Activated naive CD4-positive, alpha-beta T cell treated with anti-CD3 and anti-CD28 coated beads, Interleukin-2, amount 10 ng/mL, durations not matched to agents 7 days and 5 days (primary cell): Measurements from ENCODE around the gene KRT83.
"Not testable (repeated sequence)": the region's sequence is repeated elsewhere in the genome, so short reads cannot be mapped to it uniquely, and the experiment has no call there.

ENCODE experiments used
- CTCF ChIA-PET: fragments of 350-600 bp; sonication (Branson Sonifier 250); formaldehyde crosslinking; loops from one replicate; lab custom pipeline; 2021; ENCODE audit warnings: antibody characterized with exemption; lab: Charles Lee
- DNase-seq: peaks from one replicate; pipeline ENCODE4 v3.0.0-alpha.2; 2020
- H3K27ac Mint-ChIP-seq: one replicate; pipeline ENCODE4 v1.8.0; 2021; ENCODE audit warnings: mild to moderate bottlenecking, moderate library complexity, mixed read lengths
- H3K27me3 Mint-ChIP-seq: one replicate; pipeline ENCODE4 v1.8.0; 2021; ENCODE audit warnings: mild to moderate bottlenecking, mixed read lengths
- H3K36me3 Mint-ChIP-seq: one replicate; pipeline ENCODE4 v1.8.0; 2021; ENCODE audit warnings: mixed read lengths
- H3K4me1 Mint-ChIP-seq: one replicate; pipeline ENCODE4 v1.8.0; 2021; ENCODE audit warnings: mixed read lengths
- H3K4me3 Mint-ChIP-seq: one replicate; pipeline ENCODE4 v1.8.0; 2021; ENCODE audit warnings: mild to moderate bottlenecking, moderate library complexity, mixed read lengths
- H3K9me3 Mint-ChIP-seq: one replicate; pipeline ENCODE4 v1.8.0; 2021; ENCODE audit warnings: mixed read lengths

The KRT83 gene

GRCh38 chr12:52291267-52291935 is 29.8 kb downstream of the KRT83 start, which contains the start of gene KRT81:
KRT81 (minus strand) TSS chr12:52291534; CDS start chr12:52291465, 69 bp downstream.
- Mint-ChIP-seq H3K27me3 (peaks cover 42% of the 10 kb centered on the region), H3K9me3 (no peaks in the 10 kb centered on the region), H3K4me3 (no peak within 1 kb of the TSS), H3K27ac (no peak within 1 kb of the TSS), H3K36me3 (no peaks in the 10 kb centered on the region), H3K4me1 (peaks cover 17% of the 10 kb centered on the region)
- DNase-seq, result peak; percentile 11
- CTCF ChIA-PET, result no interaction called here

GRCh38 chr12:52290483-52291134 is 30.6 kb downstream of the KRT83 start:
- H3K4me1 Mint-ChIP-seq, result peaks cover 14% of the 10 kb centered on the region
- H3K9me3 Mint-ChIP-seq, H3K4me3 Mint-ChIP-seq, H3K27ac Mint-ChIP-seq, CTCF ChIA-PET, DNase-seq, H3K36me3 Mint-ChIP-seq: not testable (repeated sequence)
- peaks cover 35% of the 10 kb centered on the region for H3K27me3 Mint-ChIP-seq

- peaks cover 13% of the 10 kb centered on the region for H3K4me1 Mint-ChIP-seq
- DNase-seq, result peak; percentile 19
- CTCF ChIA-PET, result interaction anchor here (1.8 kb wide), 1 partner anchor 10 kb away, joined by 9 read pairs; no protein-coding TSS in a partner anchor
- H3K9me3 Mint-ChIP-seq, H3K36me3 Mint-ChIP-seq, H3K4me3 Mint-ChIP-seq: not testable (repeated sequence)
- peak overlapping the region; percentile 33 for H3K27ac Mint-ChIP-seq
- H3K27me3 Mint-ChIP-seq, result peaks cover 31% of the 10 kb centered on the region
Observed at GRCh38 chr12:52287816-52288805, 33.1 kb downstream of the KRT83 start.

- H3K36me3 Mint-ChIP-seq, H3K4me3 Mint-ChIP-seq, H3K9me3 Mint-ChIP-seq: not testable (repeated sequence)
- Mint-ChIP-seq H3K27me3 (peaks cover 37% of the 10 kb centered on the region), H3K27ac (peak overlapping the region; percentile 33), H3K4me1 (peaks cover 13% of the 10 kb centered on the region)
- CTCF ChIA-PET, result interaction anchor here (0.7 to 1.8 kb wide), 4 partner anchors 9 to 88 kb away, joined by 3 to 9 read pairs (median 4); no protein-coding TSS in a partner anchor
- peak; percentile 20 for DNase-seq
Observed at GRCh38 chr12:52286857-52287785, 34.1 kb downstream of the KRT83 start.

- H3K27me3 Mint-ChIP-seq, result peaks cover 35% of the 10 kb centered on the region
- H3K4me1 Mint-ChIP-seq, result peaks cover 13% of the 10 kb centered on the region
- H3K27ac Mint-ChIP-seq, result no peak overlapping the region
- DNase-seq, result no peak
- H3K36me3 Mint-ChIP-seq, result no peaks in the 10 kb centered on the region
- CTCF ChIA-PET, result interaction anchor here (0.7 to 1.8 kb wide), 5 partner anchors 8 to 129 kb away, joined by 3 to 9 read pairs (median 4); no protein-coding TSS in a partner anchor
- H3K4me3 Mint-ChIP-seq, result no peak overlapping the region
- H3K9me3 Mint-ChIP-seq, result no peaks in the 10 kb centered on the region
Observed at GRCh38 chr12:52285851-52286530, 35.2 kb downstream of the KRT83 start.

GRCh38 chr12:52285172-52285745 is 35.9 kb downstream of the KRT83 start:
- CTCF ChIA-PET, result interaction anchor here (1.7 to 2.2 kb wide), 2 partner anchors 72 to 128 kb away, joined by 4 to 8 read pairs; no protein-coding TSS in a partner anchor
- no peak overlapping the region for H3K4me3 Mint-ChIP-seq
- no peaks in the 10 kb centered on the region for H3K9me3 Mint-ChIP-seq

GRCh38 chr12:52284562-52285171 is 36.5 kb downstream of the KRT83 start:
- H3K4me3 Mint-ChIP-seq, result no peak overlapping the region
- peak; percentile 16 for DNase-seq
- no peak overlapping the region for H3K27ac Mint-ChIP-seq
- CTCF ChIA-PET, result interaction anchor here (1.2 to 2.2 kb wide), 4 partner anchors 63 to 586 kb away, joined by 3 to 8 read pairs (median 6); no protein-coding TSS in a partner anchor
- H3K9me3 Mint-ChIP-seq, result no peaks in the 10 kb centered on the region
- peaks cover 48% of the 10 kb centered on the region for H3K27me3 Mint-ChIP-seq
- H3K4me1 Mint-ChIP-seq, result peaks cover 13% of the 10 kb centered on the region
- H3K36me3 Mint-ChIP-seq, result no peaks in the 10 kb centered on the region

More at GRCh38 chr12:52285172-52285745, 35.9 kb downstream of the KRT83 start:
- Mint-ChIP-seq H3K27ac (no peak overlapping the region), H3K4me1 (peaks cover 13% of the 10 kb centered on the region), H3K27me3 (peaks cover 42% of the 10 kb centered on the region), H3K36me3 (no peaks in the 10 kb centered on the region)
- DNase-seq, result no peak

- Mint-ChIP-seq H3K9me3 (no peaks in the 10 kb centered on the region), H3K4me1 (peaks cover 9% of the 10 kb centered on the region), H3K27me3 (peaks cover 62% of the 10 kb centered on the region), H3K27ac (no peak overlapping the region), H3K4me3 (no peak overlapping the region), H3K36me3 (no peaks in the 10 kb centered on the region)
- DNase-seq, result peak; percentile 13
- CTCF ChIA-PET, result interaction anchor here (0.9 to 7.1 kb wide), 7 partner anchors 17 to 108 kb away, joined by 3 to 89 read pairs (median 3); no protein-coding TSS in a partner anchor
Observed at GRCh38 chr12:52280796-52281560, 40.2 kb downstream of the KRT83 start.

GRCh38 chr12:52280319-52280795 is 40.8 kb downstream of the KRT83 start:
- Mint-ChIP-seq H3K4me1 (peaks cover 9% of the 10 kb centered on the region), H3K36me3 (no peaks in the 10 kb centered on the region), H3K27me3 (peaks cover 66% of the 10 kb centered on the region), H3K27ac (no peak overlapping the region), H3K9me3 (no peaks in the 10 kb centered on the region), H3K4me3 (no peak overlapping the region)
- peak; percentile 5 for DNase-seq
- CTCF ChIA-PET, result interaction anchor here (1.0 to 7.1 kb wide), 9 partner anchors 16 to 108 kb away, joined by 3 to 89 read pairs (median 6); no protein-coding TSS in a partner anchor

- no peak overlapping the region for H3K27ac Mint-ChIP-seq
- CTCF ChIA-PET, result interaction anchor here (0.7 to 7.1 kb wide), 31 partner anchors 7 to 600 kb away, joined by 3 to 89 read pairs (median 4); no protein-coding TSS in a partner anchor
Observed at GRCh38 chr12:52279422-52280318, 41.5 kb downstream of the KRT83 start.

More at GRCh38 chr12:52279422-52280318, 41.5 kb downstream of the KRT83 start:
- no peaks in the 10 kb centered on the region for H3K36me3 Mint-ChIP-seq
- peaks cover 9% of the 10 kb centered on the region for H3K4me1 Mint-ChIP-seq
- H3K9me3 Mint-ChIP-seq, result no peaks in the 10 kb centered on the region
- peak; percentile 14 for DNase-seq
- peaks cover 72% of the 10 kb centered on the region for H3K27me3 Mint-ChIP-seq
- no peak overlapping the region for H3K4me3 Mint-ChIP-seq
